Activated CD4-positive, alpha-beta T cell treated with anti-CD3 and anti-CD28 coated beads, Interleukin-2, amount 50 U/mL, for 1 hour (primary cell): ENCODE data around the gene EVX2.

ENCODE experiments used
- DNase-seq: peaks from one replicate; pipeline ENCODE4 v3.0.0-alpha.2; 2020

Gene EVX2

DNA sequence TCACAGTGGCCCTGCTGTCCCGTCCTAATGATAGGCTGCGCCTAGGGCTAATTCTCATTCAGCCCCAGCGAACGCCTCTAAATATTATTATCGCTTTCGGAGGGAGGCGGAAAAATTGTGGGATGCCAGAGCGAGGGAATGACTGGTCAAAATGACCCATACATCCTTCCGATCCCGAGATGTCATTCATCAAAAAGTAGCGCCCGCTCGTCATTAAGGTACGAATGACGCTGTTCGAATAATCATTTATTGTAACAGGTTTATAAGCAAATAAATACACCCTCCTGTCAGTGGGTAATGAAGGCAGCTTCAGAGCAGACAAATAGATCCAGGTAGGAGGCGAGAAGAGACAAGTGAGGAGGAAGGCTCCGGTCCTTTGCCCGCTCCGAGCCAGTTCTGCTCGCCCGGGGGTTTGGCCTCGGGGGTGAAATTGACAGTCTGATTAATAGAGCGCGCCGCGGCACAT is at the start of gene EVX2:
EVX2 (minus strand) TSS at position 167 of the 466 bp plus-strand sequence. CDS start 186 bp downstream, outside the sequence.
- no peak for DNase-seq

DNA sequence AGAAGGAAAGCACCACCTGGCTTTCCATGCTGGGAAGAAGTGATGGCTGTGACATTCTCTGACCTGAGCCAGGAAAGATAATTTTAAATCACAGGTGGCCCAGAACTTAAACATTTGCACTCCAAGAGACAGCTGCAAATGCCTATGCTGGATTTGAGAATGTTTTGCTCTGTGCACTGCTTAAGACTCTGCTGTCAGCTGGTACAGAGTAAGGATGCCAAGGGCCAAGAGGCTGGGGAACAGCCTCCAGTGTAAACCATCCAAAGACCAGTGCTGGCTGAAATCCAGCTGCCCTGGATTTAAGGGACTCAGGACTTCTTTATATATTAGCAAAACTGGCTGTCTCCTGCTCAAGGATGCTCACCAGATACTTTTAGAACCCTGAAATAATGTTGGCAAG is 49.6 kb upstream of the EVX2 start:
- DNase-seq, result no peak

DNA sequence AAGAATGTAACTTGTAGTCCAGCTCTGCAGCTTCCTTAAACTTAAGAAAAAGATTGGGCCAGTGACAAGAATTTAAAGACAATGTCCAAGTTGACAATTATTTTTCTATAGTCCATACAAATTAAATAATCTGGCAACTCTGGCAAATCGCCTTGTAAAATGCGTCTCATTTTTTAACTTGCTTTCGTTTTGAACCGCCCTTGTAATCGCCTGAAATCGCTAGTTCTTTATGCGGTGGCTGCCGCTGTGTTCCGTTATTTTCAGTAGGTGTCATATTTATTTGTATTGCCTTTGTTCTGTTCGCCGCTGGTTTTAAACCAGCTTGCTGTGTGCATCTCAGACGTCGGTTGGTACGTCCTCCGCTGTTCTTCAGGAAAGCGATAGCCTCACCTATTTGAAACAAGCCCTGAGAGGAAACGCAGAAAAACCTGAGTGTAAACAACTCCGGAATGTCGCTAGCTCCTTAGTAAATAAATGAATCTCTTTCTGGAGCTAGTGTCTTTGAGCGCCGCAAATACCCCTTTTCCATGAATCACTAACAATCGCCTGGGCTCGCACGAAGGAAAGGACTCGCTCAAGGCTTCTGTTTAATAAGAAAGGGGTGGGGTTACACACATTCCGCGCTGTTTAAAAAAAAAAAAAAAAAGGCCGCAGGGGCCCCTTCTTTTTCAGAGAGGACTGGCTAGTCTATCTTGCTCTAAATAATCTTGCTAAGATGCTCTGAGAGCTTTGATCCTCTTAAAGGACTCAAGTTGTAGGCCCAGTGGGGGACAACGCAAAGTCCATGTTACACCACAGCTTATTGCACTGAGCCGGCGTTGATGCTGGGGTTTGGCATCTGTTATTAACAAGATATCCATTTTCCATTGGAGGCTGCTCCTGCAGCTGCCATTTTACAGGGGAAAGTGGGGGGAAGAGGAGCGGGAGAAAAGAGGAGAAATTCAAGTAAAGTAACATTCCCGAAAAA is 48.7 kb upstream of the EVX2 start:
- DNase-seq, result no peak

DNA sequence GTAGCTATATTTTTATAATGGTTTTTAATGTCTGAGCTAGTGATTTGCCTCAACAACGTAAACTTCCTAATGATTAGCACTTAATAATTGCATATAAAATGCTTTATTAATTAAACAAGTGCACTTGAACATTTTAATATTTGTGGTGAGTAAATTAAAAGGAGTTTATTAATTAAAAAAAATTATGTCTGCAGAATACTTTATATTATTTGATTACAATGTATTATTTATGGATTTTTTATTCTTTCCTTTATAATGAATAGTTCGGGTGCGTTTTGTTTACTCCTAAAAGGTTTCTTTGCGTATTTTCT is 48.0 kb upstream of the EVX2 start:
- no peak for DNase-seq

DNA sequence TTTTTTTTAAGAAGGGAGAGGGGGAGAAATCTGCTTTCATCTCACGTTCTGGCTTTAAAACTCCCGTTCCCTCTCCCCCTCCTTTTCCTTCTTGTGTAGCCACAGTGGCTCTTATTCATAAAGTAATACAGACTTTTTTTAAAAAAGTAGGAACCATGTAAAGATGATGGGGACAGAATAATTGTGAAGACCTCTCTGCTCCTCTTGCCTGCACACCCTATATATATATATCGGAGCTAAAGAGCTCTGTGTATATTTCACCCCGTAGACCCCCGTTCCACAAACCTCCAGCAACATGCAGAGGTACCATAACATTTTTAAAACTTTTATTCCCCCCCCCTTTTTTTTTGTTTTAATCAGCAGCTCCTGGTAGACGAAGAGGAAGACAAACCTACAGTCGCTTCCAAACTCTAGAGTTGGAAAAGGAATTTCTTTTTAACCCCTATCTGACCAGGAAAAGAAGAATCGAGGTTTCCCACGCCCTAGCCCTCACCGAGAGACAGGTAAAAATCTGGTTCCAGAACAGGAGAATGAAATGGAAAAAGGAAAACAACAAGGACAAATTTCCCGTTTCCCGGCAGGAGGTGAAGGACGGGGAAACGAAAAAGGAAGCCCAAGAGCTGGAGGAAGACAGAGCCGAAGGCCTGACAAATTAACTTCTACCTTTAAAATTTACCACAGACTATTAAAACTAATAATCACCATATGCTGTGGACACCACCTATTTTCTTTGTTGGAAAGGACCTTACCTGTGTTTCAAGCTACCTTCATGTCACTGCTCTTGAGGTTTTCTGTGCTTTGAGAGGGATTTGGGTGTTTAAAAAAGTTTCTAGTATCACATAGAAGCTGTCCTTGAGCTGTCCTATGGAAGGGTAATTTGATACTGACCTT is 47.4 kb upstream of the EVX2 start:
- DNase-seq, result no peak

DNA sequence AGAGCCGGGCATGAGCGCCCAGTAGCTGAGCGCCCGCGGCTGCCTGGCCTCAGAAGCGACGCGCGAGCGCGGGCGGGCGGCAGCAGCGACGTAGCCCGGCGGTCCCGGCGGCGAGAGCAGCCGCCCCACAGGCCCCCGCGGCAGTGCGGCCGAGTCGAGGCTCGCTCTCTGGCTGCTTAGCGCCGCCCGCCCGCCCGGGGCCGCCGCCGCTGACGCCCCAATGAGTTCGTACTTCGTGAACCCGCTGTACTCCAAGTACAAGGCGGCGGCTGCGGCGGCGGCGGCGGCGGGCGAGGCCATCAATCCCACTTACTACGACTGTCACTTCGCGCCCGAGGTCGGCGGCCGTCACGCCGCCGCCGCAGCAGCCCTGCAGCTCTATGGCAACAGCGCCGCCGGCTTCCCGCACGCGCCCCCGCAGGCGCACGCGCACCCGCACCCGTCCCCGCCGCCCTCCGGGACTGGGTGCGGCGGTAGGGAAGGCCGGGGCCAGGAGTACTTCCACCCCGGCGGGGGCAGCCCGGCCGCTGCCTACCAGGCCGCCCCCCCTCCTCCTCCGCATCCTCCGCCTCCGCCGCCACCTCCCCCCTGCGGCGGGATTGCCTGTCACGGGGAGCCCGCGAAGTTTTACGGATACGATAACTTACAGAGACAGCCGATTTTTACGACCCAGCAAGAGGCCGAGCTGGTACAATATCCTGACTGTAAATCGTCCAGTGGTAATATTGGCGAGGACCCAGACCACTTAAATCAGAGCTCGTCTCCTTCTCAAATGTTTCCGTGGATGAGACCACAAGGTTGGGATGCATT is 46.6 kb upstream of the EVX2 start:
- DNase-seq, result no peak

DNA sequence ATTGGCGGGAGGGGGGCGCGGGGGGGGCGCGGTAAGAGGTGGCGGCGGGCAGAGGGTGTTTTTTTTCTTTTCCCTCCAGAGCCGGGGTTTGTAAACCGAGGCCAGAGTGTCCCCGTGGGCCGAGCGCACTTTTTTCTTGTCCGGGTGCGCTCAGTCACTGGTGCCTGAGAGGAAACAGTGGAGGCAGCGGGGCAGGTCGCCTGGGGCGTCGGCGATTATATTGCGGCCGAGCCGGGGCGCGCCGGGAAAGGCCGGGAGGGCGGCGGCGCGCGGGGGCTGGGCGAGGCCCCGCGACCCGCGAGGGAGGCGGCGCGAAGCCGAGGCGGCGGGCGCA is 46.0 kb upstream of the EVX2 start:
- no peak for DNase-seq

DNA sequence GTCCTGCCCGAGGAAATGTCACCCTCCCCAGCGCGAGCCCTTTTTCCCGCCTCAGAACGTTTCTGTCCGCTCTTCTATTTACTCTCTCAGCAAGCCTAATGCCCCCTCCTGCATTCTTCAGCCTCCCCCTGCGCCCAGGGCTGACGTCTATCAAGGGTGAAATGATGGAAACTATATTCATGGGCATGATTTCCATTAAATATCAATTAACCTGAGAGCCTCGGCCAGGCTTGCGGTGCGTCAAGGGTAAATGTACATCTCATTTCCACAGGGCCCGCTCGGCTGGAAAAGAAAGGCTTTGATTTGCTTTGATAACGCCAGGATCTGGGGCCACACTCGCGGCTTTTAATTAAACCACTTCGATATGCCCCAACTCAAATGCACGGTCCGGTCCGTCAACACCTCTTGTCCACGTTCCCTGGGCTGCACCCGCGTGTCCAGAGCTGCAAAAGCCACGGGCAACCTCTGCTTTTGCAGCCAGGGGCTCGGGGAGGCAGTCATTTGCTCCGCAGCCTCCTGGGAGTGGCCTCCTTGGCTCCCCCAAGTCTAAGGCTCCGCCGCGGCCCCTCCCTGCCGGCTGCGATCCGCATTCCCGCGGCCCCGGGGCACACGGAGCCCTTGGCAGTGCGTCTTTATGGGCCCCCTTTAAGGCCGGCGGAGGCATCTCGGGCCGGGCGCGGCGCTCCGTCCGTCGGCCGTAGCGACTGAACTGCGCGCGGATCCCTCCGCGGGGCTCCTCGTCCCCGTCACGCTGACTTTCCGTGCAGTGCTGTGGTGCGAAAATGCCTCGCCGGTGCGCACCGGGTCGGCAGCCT is 45.4 kb upstream of the EVX2 start, which contains the start of gene HOXD8:
HOXD8 (plus strand) TSS at position 724 of the 815 bp plus-strand sequence. CDS start 662 bp downstream, outside the sequence.
- no peak for DNase-seq

DNA sequence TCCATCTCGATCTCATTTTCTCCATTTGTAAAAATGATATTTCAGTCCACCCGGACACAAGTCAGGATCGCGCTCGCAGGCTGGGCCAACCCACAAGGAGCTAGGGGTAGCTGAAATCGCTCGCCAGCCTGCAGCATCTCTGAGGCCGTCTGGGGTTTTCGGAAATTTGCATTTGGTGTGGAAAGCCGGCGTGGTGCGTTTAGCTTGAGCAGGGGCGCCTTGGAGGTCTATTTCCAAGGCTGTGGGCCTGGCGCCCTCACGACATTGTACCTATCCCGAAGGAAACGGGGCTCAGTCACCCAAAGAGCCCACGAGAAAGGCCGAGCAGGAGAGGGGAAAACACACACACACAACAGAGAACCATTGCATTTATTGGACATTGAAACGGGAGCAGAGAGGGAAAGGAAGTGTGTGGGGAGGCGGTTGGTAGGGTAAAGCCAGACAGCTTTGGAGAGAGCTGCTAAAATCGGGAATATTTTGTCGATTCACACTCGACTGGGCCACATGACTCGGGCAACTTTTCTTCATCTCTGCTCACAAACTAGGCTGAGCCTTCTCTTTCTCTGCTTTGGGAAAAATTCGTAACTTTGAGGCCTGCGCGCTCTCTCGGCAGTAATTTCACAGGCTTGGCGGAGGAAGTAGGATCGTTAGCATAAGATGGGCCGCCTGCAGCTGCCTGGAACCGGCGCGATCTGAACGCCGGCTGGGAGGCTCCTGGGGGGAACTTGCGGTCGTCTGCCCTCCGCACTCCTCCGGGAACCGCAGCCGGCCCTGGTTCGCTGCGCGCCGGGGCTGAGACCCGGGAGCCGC is 44.6 kb upstream of the EVX2 start:
- no peak for DNase-seq

DNA sequence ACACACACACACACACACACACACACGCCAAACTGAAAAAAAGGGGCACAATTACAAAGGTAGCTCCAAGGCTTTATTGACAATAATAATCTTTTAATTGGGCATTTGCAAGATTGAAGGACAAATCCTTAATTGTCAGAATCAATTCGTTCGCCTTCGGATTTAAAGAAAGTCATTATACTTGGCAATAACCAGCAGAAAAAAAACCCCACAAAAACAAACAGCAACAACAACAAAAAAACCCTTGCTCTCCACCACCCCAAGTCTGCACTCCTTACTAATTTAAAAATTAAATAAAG is 44.0 kb upstream of the EVX2 start:
- DNase-seq, result no peak

DNA sequence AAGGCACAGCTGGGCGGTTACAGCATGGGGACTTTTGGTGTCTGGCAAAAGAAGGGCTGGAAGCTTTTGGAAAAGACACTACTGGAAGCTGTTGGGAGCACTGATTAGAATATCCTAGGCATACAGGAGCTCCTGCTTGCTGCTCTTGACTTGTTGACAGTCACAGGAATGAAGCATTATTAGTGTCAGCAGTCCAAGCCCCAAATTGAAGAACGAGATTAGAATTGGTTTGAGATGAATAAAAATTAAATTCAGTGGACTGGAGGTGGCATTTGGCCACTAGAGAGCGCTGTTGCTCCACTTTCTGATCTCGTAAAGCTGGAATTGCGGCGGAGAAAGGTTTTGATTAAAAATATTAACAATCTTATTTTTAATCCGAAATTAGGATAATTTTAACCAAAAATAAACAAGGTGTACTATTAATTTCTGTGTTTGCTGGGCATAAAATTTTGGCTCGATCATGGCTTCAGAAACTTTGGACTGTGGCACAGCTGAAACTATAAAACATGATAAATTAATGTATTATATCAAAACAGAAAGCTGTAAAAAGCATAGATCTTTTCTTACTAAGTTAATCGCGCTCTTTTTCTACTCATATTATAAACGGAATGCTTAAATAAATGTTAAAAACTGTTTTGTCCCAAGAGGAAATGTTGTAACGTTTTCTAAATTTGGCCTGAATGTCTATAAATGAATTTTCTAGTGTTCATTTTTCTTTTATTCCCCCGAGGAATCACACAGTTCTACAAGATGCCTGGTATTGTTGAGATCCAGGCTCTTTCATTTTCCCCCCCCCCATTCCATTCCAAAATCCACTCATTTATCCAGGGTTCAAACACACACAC is 43.4 kb upstream of the EVX2 start:
- peak; percentile 72 for DNase-seq

DNA sequence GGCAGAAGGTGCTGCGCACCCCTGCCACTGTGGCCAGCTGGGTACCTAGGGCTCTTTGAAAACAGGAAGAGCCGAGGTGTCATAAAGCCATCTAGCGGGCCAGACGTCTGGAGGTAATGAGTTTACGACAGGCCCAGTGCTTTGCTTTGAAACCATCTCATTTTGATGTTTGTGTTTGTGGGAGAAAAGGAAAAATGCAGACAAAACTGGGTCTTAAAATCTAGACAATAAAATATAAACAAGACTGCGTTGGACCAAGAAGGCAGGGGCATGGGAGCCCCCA is 42.0 kb upstream of the EVX2 start:
- no peak for DNase-seq

DNA sequence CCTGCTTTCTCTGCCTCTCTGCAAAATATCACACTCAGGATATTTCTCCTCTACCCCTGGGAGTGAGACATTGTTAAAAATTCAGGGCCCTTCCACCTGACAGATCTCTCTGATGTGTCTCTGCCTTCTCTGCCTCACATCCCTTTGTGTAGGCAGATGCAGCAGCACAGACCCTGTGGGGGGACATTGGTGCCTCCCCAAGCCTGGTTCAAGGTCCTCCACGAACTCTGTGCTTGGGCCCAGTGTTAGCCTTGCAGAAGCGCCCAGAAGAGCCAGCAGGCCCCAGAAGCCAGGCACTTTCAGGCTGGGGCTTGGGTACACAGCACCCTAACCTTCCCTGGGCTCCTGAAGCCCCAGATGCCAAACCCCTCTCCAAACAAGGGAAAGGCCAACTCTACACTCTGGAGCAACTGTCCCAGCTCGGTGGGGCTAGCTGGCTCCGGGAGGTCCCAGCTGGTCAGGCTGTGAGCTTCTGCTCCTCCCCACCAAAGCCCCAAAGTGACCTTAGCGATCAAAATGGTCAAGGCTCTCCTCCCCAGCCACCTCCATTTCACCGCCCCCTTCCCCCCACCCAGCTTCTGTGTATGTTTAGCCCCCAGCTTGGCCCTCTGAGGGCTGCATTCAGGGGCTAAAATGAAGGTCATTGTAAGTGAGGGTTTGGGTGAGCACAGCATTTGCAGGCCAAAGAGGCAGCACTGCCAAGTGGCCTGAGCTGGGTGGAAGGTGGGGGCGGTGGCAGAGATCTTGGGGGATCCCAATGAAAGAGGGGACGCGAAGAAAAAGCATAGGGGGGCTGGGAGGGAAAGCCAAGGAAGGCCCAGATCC is 41.4 kb upstream of the EVX2 start:
- no peak for DNase-seq

DNA sequence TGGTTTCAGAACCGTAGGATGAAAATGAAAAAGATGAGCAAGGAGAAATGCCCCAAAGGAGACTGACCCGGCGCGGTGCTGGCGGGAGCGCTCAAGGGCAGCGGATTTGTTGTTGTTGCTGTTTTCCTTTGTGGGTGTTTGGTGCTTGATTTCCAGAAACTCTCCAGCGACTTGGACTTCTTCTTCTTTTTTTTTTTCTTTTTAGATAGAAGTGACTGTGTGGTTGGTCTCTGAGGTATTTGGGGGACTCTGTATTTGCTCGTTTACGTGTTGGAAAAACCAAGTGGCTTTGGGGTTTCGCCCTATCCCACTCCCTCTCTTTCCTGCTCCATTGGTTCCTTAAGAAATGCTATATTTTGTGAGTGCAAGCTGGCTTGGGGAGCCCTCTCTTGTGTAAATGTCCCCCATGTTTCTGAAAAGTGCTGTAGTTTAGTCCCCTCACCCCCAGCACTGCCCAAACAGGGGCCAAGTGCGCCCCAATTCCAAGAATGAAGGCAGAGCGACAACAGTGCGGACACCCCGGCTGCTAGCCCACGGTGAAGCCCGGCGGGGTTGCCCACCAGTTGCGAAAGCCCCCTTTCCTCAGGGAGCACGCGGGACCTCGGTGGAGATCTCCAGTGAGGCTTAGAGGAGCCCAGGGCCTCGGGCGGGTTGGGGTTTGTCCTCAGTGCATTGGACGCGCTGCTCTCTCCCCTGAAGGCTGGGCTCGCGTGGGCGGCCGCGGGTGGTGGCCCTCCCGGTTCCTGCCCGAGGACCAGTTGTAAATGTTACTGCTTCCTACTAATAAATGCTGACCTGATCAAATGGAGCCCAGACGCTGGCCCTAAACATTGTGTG is 40.6 kb upstream of the EVX2 start:
- no peak for DNase-seq

DNA sequence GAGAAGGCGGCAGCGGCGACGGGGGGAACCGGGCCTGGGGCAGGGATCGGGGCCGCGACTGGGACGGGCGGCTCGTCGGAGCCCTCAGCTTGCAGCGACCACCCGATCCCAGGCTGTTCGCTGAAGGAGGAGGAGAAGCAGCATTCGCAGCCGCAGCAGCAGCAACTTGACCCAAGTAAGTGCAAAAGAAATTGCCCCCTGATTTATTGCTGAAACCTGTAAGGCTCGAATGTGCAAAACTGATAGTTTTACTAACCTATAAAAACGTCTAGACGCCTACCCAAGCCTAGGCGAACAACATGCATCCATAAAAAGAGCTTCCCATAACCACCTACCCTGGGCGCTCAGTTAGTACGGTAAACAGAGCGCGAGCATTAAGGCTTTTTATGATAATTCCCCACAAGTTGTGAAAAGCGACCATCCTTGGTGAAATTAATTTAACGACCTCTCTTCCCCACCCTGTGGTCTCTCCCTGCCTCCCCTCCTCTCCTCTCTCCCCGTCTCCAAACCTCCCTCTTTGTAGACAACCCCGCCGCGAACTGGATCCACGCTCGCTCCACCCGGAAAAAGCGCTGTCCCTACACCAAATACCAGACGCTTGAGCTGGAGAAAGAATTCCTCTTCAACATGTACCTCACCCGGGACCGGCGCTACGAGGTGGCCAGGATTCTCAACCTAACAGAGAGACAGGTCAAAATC is 39.8 kb upstream of the EVX2 start:
- DNase-seq, result no peak

DNA sequence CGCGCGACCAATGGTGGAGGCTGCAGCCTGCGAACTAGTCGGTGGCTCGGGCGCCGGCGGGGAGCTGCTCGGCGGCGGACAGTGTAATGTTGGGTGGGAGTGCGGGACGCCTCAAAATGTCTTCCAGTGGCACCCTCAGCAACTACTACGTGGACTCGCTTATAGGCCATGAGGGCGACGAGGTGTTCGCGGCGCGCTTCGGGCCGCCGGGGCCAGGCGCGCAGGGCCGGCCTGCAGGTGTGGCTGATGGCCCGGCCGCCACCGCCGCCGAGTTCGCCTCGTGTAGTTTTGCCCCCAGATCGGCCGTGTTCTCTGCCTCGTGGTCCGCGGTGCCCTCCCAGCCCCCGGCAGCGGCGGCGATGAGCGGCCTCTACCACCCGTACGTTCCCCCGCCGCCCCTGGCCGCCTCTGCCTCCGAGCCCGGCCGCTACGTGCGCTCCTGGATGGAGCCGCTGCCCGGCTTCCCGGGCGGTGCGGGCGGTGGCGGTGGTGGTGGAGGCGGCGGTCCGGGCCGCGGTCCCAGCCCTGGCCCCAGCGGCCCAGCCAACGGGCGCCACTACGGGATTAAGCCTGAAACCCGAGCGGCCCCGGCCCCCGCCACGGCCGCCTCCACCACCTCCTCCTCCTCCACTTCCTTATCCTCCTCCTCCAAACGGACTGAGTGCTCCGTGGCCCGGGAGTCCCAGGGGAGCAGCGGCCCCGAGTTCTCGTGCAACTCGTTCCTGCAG is 39.1 kb upstream of the EVX2 start, which contains the start of gene HOXD9:
HOXD9 (plus strand) TSS at position 37 of the 728 bp plus-strand sequence; CDS start at position 87, 50 bp downstream.
- no peak for DNase-seq

DNA sequence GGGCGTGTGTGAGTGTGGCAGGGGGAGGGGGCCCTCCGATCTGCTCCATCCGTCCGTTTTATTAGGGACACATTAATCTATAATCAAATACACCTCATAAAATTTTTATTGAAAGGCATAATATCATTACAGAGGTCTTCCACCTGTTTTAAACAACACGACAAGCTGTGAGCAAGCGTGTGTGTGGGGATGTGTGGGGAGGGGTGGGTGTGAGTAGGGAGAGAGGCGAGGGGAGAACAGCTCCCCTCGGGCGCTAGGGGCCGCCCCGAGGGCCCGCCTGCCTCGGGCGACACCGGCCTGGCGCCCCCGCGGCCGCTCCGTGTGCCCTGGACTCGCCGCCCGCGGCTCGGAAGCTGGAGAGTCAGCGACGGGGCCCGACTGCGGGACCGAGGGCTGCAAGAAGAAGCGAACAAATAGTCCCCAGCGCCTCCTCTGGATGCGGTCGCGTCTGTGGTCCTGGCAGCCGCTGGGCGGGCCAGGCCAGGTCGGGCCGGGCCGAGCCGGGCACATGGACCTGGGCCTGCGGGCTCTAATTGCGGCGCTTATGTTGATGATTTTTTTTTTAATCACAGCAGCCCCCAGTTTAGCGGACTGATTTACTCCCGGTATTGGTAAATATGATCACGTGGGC is 38.4 kb upstream of the EVX2 start:
- no peak for DNase-seq
